PC-9 (cell line): ENCODE measurements around the gene HLA-DOB. TPM values are rescaled to one million over a fixed set of nuclear protein-coding genes. Genes with fewer than 3 reads are reported as not detected.

Experiments used
- BruUV-seq: library from RNA; stranded (reverse); fragments of 400-500 nt; replicated peaks from 2 replicates; lab custom pipeline; 2021; lab: Mats Ljungman, UMichigan
- CTCF ChIA-PET: fragments of 300-600 bp; sonication (Branson Sonifier 250); formaldehyde crosslinking; loops from one replicate; lab custom pipeline; 2022; ENCODE audit warnings: antibody characterized with exemption; lab: Charles Lee
- POLR2A ChIA-PET: fragments of 300-600 bp; sonication (Branson Sonifier 250); formaldehyde crosslinking; loops from one replicate; lab custom pipeline; 2022; ENCODE audit warnings: antibody characterized with exemption; ENCODE audit not compliant: unreplicated experiment; lab: Charles Lee
- DNase-seq, 2 experiments: peaks; one replicate each; pipeline versions ENCODE4 v3.0.0 to v3.0.0-alpha.2; 2015 to 2022; ENCODE audit warnings: mixed read lengths in 1 of 2
- H2AFZ ChIP-seq: fragments of 200-600 bp; sonication (generic); 2 replicates; pipeline ENCODE4 v1.8.1; 2017; ENCODE audit warnings: antibody characterized with exemption
- H3F3A ChIP-seq: fragments of 200-600 bp; sonication (generic); 2 replicates; pipeline ENCODE4 v1.8.1; 2017; ENCODE audit warnings: antibody characterized with exemption, mild to moderate bottlenecking, low read depth; ENCODE audit not compliant: insufficient read depth
- H3K27ac ChIP-seq: fragments of 200-600 bp; sonication (generic); 2 replicates; pipeline ENCODE4 v1.6.1; 2016; ENCODE audit warnings: mixed run types
- H3K27me3 ChIP-seq: fragments of 200-600 bp; sonication (generic); 2 replicates; pipeline ENCODE4 v1.6.1; 2016; ENCODE audit warnings: low read depth, mixed run types; ENCODE audit not compliant: insufficient read depth
- H3K36me3 ChIP-seq: fragments of 200-600 bp; sonication (generic); 2 replicates; pipeline ENCODE4 v1.6.1; 2016; ENCODE audit warnings: low read depth, mixed run types
- H3K4me1 ChIP-seq: fragments of 200-600 bp; sonication (generic); replicated peaks from 2 replicates; pipeline ENCODE4 v1.6.1; 2016; ENCODE audit warnings: mixed run types; ENCODE audit not compliant: insufficient read depth
- H3K4me2 ChIP-seq: fragments of 200-600 bp; sonication (generic); 2 replicates; pipeline ENCODE4 v1.6.1; 2017; ENCODE audit warnings: mixed run types
- H3K4me3 ChIP-seq: fragments of 200-600 bp; sonication (generic); 2 replicates; pipeline ENCODE4 v1.6.1; 2016; ENCODE audit warnings: mixed run types
- H3K79me2 ChIP-seq: fragments of 200-600 bp; sonication (generic); 2 replicates; pipeline ENCODE4 v1.6.1; 2017; ENCODE audit warnings: low read depth, mixed run types
- H3K9me2 ChIP-seq: fragments of 200-600 bp; sonication (generic); 2 replicates; pipeline ENCODE4 v1.8.1; 2017; ENCODE audit warnings: mild to moderate bottlenecking; ENCODE audit not compliant: insufficient read depth
- H3K9me3 ChIP-seq: fragments of 200-600 bp; sonication (generic); 2 replicates; pipeline ENCODE4 v1.8.1; 2016; ENCODE audit warnings: low read depth; ENCODE audit not compliant: insufficient read depth
- H4K20me1 ChIP-seq: fragments of 200-600 bp; sonication (generic); 2 replicates; pipeline ENCODE4 v1.8.1; 2017; ENCODE audit not compliant: insufficient read depth
- EZH2 ChIP-seq: fragments of 200-600 bp; sonication (generic); IDR thresholded peaks from 2 replicates; pipeline ENCODE4 v1.8.0; 2017; ENCODE audit warnings: antibody characterized with exemption, low read depth
- intact Hi-C: fragments of 100-400 bp; cut with micrococcal nuclease; formaldehyde crosslinking; loops from one replicate; pipeline ENCODE4 v1.10.0; 2022; ENCODE audit not compliant: unreplicated experiment
- total RNA-seq: library from RNA; stranded (reverse); gene quantifications from 2 replicates; pipeline ENCODE4 v1.2.3, GENCODE V29; 2021
- TF ChIP-seq, protein P1 (sequence below): fragments of 200-600 bp; sonication (generic); conservative IDR thresholded peaks from 2 replicates; pipeline ENCODE4 v1.6.1; 2017; ENCODE audit warnings: mixed run types, antibody characterized with exemption, mild to moderate bottlenecking, moderate library complexity

Gene HLA-DOB
- total RNA-seq, 1 experiment from 2014 or later: 3.4 TPM

DNA sequence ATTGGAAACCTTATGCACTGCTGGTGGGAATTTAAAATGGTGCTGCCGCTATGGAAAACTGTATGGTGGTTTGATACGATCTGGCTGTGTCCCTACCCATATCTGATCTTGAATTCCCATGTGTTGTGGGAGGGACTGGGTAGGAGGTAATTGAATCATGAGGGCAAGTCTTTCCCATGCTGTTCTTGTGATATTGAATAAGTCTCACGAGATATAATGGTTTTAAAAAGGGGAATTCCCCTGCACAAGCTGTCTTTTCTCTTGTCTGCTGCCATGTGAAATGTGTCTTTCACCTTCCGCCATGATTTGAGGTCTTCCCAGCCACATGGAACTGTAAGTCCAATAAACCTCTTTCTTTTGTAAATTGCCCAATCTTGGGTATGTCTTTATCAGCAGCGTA, 16.9 kb upstream of the HLA-DOB start:
- TF ChIP-seq EZH2: no peak
- TF ChIP-seq, protein P1, sequence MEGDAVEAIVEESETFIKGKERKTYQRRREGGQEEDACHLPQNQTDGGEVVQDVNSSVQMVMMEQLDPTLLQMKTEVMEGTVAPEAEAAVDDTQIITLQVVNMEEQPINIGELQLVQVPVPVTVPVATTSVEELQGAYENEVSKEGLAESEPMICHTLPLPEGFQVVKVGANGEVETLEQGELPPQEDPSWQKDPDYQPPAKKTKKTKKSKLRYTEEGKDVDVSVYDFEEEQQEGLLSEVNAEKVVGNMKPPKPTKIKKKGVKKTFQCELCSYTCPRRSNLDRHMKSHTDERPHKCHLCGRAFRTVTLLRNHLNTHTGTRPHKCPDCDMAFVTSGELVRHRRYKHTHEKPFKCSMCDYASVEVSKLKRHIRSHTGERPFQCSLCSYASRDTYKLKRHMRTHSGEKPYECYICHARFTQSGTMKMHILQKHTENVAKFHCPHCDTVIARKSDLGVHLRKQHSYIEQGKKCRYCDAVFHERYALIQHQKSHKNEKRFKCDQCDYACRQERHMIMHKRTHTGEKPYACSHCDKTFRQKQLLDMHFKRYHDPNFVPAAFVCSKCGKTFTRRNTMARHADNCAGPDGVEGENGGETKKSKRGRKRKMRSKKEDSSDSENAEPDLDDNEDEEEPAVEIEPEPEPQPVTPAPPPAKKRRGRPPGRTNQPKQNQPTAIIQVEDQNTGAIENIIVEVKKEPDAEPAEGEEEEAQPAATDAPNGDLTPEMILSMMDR: no peak
- no TSS peak for BruUV-seq
- DNase-seq: no peak
- intact Hi-C loops: no loop called here
- Histone ChIP-seq H3K27ac (no peak overlapping the region), H2AFZ (no peak overlapping the region), H3K79me2 (no peaks in the 10 kb centered on the region), H3K4me2 (no peak overlapping the region), H3K4me3 (no peak overlapping the region), H3K4me1 (peaks cover 9% of the 10 kb centered on the region), H3K36me3 (no peaks in the 10 kb centered on the region), H3K9me3 (no peaks in the 10 kb centered on the region), H3K9me2 (no peaks in the 10 kb centered on the region), H4K20me1 (no peaks in the 10 kb centered on the region), H3F3A (no peaks in the 10 kb centered on the region), H3K27me3 (no peaks in the 10 kb centered on the region)
- ChIA-PET CTCF (no interaction called here), POLR2A (no interaction called here)

DNA sequence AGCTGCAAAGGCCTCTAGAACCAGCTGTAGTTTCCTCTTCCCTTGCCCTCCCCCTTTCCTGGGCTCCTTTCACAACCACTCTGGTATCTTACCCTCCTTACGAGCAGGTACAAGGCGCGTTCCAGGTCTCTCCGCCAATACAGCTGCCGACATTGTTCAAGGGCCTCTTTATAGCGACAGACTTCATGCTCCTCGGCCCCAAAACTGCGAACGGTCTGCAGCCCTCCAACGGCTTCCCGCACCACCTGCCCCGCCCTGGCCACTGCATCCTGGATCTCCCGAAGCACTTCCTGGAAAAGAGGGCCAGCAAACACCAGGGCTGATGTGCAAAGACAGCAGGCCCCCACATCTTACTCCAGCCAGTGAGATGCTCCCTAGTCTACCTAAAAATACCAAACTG, 15.7 kb upstream of the HLA-DOB start:
- intact Hi-C loops: no loop called here
- no peaks in the 10 kb centered on the region for H3K36me3 ChIP-seq
- TF ChIP-seq, protein P1: no peak
- TF ChIP-seq EZH2: no peak
- CTCF ChIA-PET: no interaction called here
- H3K9me3 ChIP-seq: no peaks in the 10 kb centered on the region
- no peaks in the 10 kb centered on the region for H3K79me2 ChIP-seq
- POLR2A ChIA-PET: no interaction called here
- BruUV-seq: no TSS peak
- H3K4me1 ChIP-seq: peaks cover 9% of the 10 kb centered on the region
- no peaks in the 10 kb centered on the region for H3F3A ChIP-seq
- H3K9me2 ChIP-seq: no peaks in the 10 kb centered on the region
- no peaks in the 10 kb centered on the region for H4K20me1 ChIP-seq
- no peak overlapping the region for H3K4me3 ChIP-seq
- H3K27me3 ChIP-seq: no peaks in the 10 kb centered on the region
- DNase-seq: no peak
- H2AFZ ChIP-seq: no peak overlapping the region
- no peak overlapping the region for H3K27ac ChIP-seq
- H3K4me2 ChIP-seq: no peak overlapping the region

DNA sequence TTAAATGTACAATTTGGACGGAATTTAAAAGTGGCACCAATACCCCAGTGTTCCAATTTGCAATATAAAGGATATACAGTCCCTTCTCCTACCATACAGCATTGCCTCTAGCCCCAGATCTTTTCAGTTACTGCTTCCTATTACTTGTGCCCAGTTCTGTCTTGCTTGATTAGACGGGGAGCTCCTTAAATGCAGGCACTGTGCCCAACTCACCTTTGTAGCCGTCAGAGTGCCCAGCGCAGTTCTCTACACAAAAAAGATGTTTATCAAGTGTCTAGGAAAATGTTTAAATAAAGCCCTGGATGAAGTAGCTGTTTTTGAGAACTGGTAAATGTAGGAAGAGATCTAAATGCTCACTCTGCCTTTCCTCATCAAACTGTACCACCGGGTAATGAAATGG, 14.1 kb upstream of the HLA-DOB start:
- intact Hi-C loops: no loop called here
- DNase-seq: no peak
- ChIA-PET POLR2A (no interaction called here), CTCF (no interaction called here)
- Histone ChIP-seq H3F3A (peaks cover 5% of the 10 kb centered on the region; the same call in 1 of the 2 replicates), H3K27ac (no peak overlapping the region), H3K36me3 (no peaks in the 10 kb centered on the region), H4K20me1 (no peaks in the 10 kb centered on the region), H3K79me2 (no peaks in the 10 kb centered on the region), H3K4me2 (no peak overlapping the region), H3K9me3 (no peaks in the 10 kb centered on the region), H2AFZ (no peak overlapping the region), H3K27me3 (no peaks in the 10 kb centered on the region), H3K4me1 (no peaks in the 10 kb centered on the region), H3K9me2 (no peaks in the 10 kb centered on the region), H3K4me3 (no peak overlapping the region)
- no TSS peak for BruUV-seq
- TF ChIP-seq, protein P1: no peak
- TF ChIP-seq EZH2: no peak
